Adrenal gland (tissue), 12 donors: Measurements from ENCODE around the gene PRR18. TPM values are rescaled to one million over a fixed set of nuclear protein-coding genes. Genes with fewer than 3 reads are reported as not detected.

Experiments
- DNase-seq, 7 donors: peaks; one replicate each; pipeline ENCODE4 v3.0.0-alpha.2; 2019 to 2020
- H3K27ac ChIP-seq, 5 donors: fragments of 200-600 bp; sonication (generic) in 4 of 5; 1 replicate in 3 of 5; 2 replicates in 2 of 5; pipeline versions ENCODE4 v1.5.1 to v1.8.0; 2016 to 2020; ENCODE audit warnings: mild to moderate bottlenecking in 1 of 5
- H3K27me3 ChIP-seq: fragments of 200-600 bp; 2 replicates; pipeline ENCODE4 v1.8.0; 2021
- H3K36me3 ChIP-seq, 2 donors: fragments of 200-600 bp; replicated peaks in 1 of 2; 1 replicate in 1 of 2; 2 replicates in 1 of 2; pipeline versions ENCODE4 v1.5.1 to v1.8.0; 2018 to 2022
- H3K4me1 ChIP-seq, 2 donors: fragments of 200-600 bp; replicated peaks in 1 of 2; 1 replicate in 1 of 2; 2 replicates in 1 of 2; pipeline versions ENCODE4 v1.5.1 to v1.8.0; 2018 to 2021
- H3K4me3 ChIP-seq, 4 donors: fragments of 200-600 bp; sonication (generic) in 3 of 4; one replicate each; pipeline ENCODE4 v1.5.1; 2016 to 2018
- H3K9me3 ChIP-seq, 3 donors: fragments of 200-600 bp; sonication (generic) in 1 of 3; replicated peaks in 1 of 3; 1 replicate in 2 of 3; 2 replicates in 1 of 3; pipeline versions ENCODE4 v1.5.1 to v1.8.0; 2016 to 2021
- POLR2A ChIP-seq, 2 donors: fragments of 450-650 bp; IDR thresholded peaks; one replicate each; pipeline ENCODE4 v1.6.1; 2017; ENCODE audit warnings: antibody characterized with exemption in 2 of 2, mild to moderate bottlenecking in 2 of 2, moderate library complexity in 1 of 2
- WGBS, 4 donors: extraction: QIAGEN DNeasy Blood & Tissue Kit in 2 of 4; methylation state at CpG; one replicate each; pipeline versions ENCODE4 v1.1.5 to v1.1.7; 2013 to 2017; 5-methylcytosine and 5-hydroxymethylcytosine counted together
- intact Hi-C, 2 donors: fragments of 100-400 bp; cut with DNase I; formaldehyde crosslinking; loops; one replicate each; pipeline versions ENCODE4 v1.14.1 to v1.15.0; 2022 to 2023
- polyA plus RNA-seq, 3 donors: library from polyadenylated mRNA; stranded (reverse); fragments of 200-250 nt in 2 of 3; fragments of 350-450 nt in 1 of 3; fragmentation: Illumina TruSeq in 1 of 3; extraction: RNeasy Lipid Tissue Mini Kit (QIAGEN cat#74804) in 1 of 3; gene quantifications; one replicate each; pipeline ENCODE4 v1.2.3, GENCODE V29; 2013 to 2014
- total RNA-seq, 9 donors: library from RNA; depleted of rRNA in 4 of 9; stranded (reverse); fragments of >200 nt in 4 of 9; fragments of 120-200 nt in 1 of 9; fragmentation: NEBNext Ultra II Directional in 1 of 9; extraction: Animal tissue kit (Norgen Biotek cat#: 25700) in 1 of 9; gene quantifications; one replicate each; pipeline versions ENCODE4 v1.1.0 to v1.2.4, GENCODE V29; 2013 to 2023
- TF ChIP-seq, protein P1 (sequence below), 6 experiments: fragments of 450-650 bp in 4 of 6; fragments of 200-600 bp in 2 of 6; sonication (generic) in 1 of 6; IDR thresholded peaks; 1 replicate in 5 of 6; 2 replicates in 1 of 6; pipeline versions ENCODE4 v1.5.1 to v1.8.0; 2016 to 2021; ENCODE audit warnings: antibody characterized with exemption in 6 of 6, mild to moderate bottlenecking in 2 of 6, moderate library complexity in 1 of 6
- donor health status: healthy with polysubstance abuse.
- donor health status: Bipolar disorder and iron deficiency.
- donor health status: DM: yes; HTN: yes; CAD: no.
- donor health status: DM: no; HTN: no; CAD: no.
- donor health status: DM: no; HTN: no; CAD: no.
- donor health status: DM: yes; HTN: yes; CAD: no.

PRR18 gene
- total and polyA plus RNA-seq, 12 donors: 0.07 to 0.60 (median 0.07) TPM; not detected in 9

DNA sequence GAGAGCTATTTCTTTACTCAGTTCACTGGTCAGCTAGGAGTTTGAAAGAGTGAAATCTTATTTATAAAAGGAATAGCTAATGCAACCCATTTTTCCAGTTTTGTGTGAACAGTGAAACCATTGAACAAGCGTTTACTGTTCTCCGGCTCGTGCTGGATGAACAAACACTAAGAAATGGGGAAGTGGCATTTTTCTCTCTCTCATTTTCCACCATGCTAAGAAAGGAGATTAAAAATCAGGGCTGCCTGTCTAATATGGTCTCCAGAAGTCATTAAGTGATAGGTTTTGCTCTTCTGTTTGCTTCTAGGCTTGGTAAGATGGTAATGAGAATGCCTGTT, 34.9 kb upstream of the PRR18 start:
- peak overlapping the region; percentile 42 to 94 (median 86) for H3K27ac ChIP-seq
- H3K36me3 ChIP-seq: no peaks in the 10 kb centered on the region
- TF ChIP-seq, protein P1, sequence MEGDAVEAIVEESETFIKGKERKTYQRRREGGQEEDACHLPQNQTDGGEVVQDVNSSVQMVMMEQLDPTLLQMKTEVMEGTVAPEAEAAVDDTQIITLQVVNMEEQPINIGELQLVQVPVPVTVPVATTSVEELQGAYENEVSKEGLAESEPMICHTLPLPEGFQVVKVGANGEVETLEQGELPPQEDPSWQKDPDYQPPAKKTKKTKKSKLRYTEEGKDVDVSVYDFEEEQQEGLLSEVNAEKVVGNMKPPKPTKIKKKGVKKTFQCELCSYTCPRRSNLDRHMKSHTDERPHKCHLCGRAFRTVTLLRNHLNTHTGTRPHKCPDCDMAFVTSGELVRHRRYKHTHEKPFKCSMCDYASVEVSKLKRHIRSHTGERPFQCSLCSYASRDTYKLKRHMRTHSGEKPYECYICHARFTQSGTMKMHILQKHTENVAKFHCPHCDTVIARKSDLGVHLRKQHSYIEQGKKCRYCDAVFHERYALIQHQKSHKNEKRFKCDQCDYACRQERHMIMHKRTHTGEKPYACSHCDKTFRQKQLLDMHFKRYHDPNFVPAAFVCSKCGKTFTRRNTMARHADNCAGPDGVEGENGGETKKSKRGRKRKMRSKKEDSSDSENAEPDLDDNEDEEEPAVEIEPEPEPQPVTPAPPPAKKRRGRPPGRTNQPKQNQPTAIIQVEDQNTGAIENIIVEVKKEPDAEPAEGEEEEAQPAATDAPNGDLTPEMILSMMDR (IDR thresholded peaks at IDR 0.05): no peak
- no peak for TF ChIP-seq POLR2A (IDR thresholded peaks at IDR 0.05)
- intact Hi-C loops: no loop called here
- H3K9me3 ChIP-seq: no peaks in the 10 kb centered on the region
- H3K27me3 ChIP-seq: no peaks in the 10 kb centered on the region
- no peak for DNase-seq
- H3K4me1 ChIP-seq: peaks cover 14 to 28% of the 10 kb centered on the region in 2 donors
- WGBS, 4 donors: 38 to 44% (median 40%) methylated on average over 3 of the region's 3 CpGs
- peak overlapping the region in 2 of 4 donors; percentile 88 to 91 for H3K4me3 ChIP-seq

DNA sequence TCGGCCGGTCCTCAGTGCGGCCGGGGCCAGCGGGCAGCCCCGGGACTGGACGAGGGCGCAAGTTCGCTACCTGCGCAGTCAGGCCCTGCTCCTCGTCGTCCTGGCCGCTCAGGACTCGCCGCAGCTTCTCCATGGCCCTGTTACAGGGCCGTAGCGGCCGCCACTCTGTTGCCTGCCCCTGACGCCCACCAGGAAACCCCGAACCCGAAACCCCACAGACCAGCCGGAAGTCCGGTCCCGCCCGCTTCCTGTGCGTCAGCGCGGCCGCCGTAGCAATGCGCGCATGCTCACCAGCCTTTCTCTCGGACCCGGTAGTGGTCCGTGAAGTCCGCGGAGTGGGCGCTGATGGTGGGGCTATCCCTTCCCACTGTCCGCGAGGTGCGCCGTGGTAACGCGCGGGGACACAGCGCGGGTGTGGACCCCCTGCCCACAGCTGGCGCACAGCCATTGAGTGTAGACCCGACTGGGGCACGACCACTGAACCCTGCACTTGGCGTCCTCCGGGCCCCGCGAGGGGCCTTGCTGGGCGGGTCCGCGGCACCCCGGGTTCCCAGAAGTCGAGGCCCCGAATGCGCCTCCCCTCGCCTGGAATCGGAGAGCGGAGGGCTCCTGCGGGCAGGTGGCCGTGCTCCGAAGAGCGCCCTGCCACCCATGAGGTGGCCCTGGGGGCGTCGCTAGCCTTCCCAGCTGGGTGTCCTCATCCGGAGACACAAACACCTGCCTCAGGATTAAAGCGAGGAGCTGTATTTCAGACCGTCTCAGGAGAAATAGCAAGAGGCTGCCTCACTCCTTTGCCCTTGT, 34.4 kb upstream of the PRR18 start, which contains the start of gene SFT2D1:
TSS of gene SFT2D1 (minus strand) at position 197 of the 801 bp plus-strand sequence. CDS start at position 133, 64 bp downstream.
- no peaks in the 10 kb centered on the region for H3K9me3 ChIP-seq
- peak; percentile 81 to 91 (median 86) for DNase-seq
- H3K4me3 ChIP-seq: peak within 1 kb of the TSS; percentile 88 to 91 (median 90)
- H3K4me1 ChIP-seq: peaks cover 14 to 28% of the 10 kb centered on the region in 2 donors
- intact Hi-C loops: no loop called here
- 0 to 1% (median 1%) methylated on average over 10 to 73 of the region's 73 CpGs for WGBS, 4 donors
- TF ChIP-seq POLR2A (IDR thresholded peaks at IDR 0.05): peak; percentile 79 to 86
- TF ChIP-seq, protein P1 (IDR thresholded peaks at IDR 0.05): no peak
- H3K27ac ChIP-seq: peak within 1 kb of the TSS; percentile 42 to 94 (median 86)
- no peaks in the 10 kb centered on the region for H3K36me3 ChIP-seq
- no peaks in the 10 kb centered on the region for H3K27me3 ChIP-seq

DNA sequence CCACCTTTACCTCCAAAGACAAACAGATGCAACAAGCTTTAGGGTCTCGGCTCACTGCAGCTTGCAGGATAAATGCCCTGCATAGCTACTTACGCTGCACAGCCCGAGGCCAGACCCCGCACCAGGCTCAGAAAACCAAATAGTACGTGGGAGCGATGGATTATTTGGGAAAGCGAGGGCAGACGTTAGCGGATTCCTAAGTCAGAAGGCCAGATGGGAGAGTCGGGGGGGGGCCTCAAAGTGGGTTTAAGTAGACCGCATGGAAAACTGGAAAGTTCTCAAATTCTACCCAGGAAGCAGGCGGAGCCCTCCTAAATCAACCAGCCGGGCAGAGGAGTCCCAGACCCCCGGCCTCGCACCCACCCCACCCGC, 33.8 kb upstream of the PRR18 start:
- Histone ChIP-seq H3K27me3 (no peaks in the 10 kb centered on the region), H3K36me3 (no peaks in the 10 kb centered on the region), H3K4me3 (peak overlapping the region; percentile 88 to 91 (median 90)), H3K4me1 (peaks cover 14 to 28% of the 10 kb centered on the region in 2 donors), H3K27ac (peak overlapping the region in 4 of 5 donors; percentile 49 to 94 (median 86)), H3K9me3 (no peaks in the 10 kb centered on the region)
- intact Hi-C loops: no loop called here
- WGBS, 4 donors: 1% methylated on average over 12 to 16 of the region's 16 CpGs
- TF ChIP-seq, protein P1 (IDR thresholded peaks at IDR 0.05): no peak
- no peak for TF ChIP-seq POLR2A (IDR thresholded peaks at IDR 0.05)
- peak in 6 of 7 donors; percentile 25 to 61 (median 40) for DNase-seq

DNA sequence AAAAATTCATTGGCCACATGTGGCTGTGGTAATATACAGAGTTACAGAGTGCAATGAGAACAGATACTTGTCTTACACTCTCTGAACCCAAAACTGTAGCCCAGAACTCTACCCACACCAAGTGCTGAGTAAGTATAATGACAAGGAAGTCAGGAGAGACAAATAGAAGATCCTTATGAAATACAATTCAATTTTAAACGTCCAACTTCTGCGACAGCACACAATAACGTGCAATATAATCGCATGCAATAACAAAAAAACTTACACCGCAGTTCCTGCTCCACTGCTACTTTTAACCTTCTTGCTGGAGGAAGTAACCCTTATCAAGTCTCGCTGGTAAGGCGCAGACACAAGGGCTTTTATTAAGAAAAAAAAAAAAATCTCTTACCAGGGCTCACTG, 33.3 kb upstream of the PRR18 start:
- Histone ChIP-seq H3K9me3 (no peaks in the 10 kb centered on the region), H3K4me1 (peaks cover 14 to 28% of the 10 kb centered on the region in 2 donors), H3K4me3 (peak overlapping the region in 2 of 4 donors; percentile 88 to 91), H3K36me3 (no peaks in the 10 kb centered on the region), H3K27me3 (no peaks in the 10 kb centered on the region), H3K27ac (no peak overlapping the region)
- DNase-seq: no peak
- TF ChIP-seq, protein P1 (IDR thresholded peaks at IDR 0.05): no peak
- TF ChIP-seq POLR2A (IDR thresholded peaks at IDR 0.05): no peak
- intact Hi-C loops: no loop called here
- WGBS, 4 donors: 28 to 34% (median 31%) methylated on average over 7 of the region's 7 CpGs
